ENCODE results near the gene RAPGEF1. TPM values are rescaled to one million over a fixed set of nuclear protein-coding genes. Genes with fewer than 3 reads are reported as not detected.

Gene RAPGEF1
- total RNA-seq, 1 experiment from 2014 or later, result 55.6 TPM

DNA sequence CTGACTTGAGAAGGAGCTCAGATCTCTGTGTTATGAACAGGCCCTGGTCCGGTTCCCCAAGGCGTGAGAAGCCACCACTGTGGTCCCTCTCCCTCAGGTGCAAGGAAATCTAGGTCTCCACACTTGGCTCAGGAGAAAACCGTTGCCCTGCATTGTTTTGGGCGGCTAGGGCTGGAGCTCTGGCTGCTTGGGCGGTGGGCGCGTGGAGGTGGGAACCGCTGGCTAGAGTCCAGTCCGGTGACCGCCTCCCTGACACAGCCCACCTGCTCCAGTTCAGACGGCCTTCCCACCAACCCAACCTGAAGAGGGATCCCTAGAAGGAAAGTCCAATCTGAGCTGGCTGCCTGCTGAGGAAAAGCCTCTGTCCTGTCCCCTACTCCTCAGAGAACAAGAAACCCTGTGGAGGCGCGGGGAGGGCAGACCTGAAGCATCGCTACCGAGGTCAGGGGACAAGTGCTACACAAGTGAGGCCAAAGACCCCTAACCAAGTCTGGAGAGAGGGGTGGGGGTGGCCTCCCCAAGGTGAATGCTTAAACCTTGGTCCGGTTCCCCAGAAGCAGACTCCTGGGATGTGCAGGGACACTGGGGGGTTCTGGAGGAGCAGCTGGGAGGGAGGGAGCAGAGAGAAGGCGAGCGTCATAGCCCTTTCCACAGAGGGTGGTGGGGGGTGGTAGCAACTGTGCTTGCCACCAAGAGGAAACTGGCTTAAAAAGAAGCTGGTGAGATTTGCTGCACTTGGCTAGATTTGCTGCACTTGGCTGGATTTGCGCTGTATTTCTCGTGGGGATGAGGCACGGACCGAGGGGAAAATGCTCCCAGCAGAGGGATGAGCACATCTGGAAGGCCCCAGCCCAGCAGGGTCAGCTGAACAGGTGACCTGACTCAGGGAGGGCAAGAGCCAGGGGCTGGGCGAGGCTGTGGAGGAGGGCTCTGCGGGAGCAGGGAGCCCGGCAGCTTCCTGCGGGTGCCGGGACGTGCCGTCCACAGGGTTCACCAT lies 65.2 kb downstream of the RAPGEF1 start:
- peaks cover 28% of the 10 kb centered on the region for H3K4me1 ChIP-seq (ENCODE audit: insufficient read depth, low read length)

More for the DNA sequence above, 65.2 kb downstream of the RAPGEF1 start:
- H3K4me2 ChIP-seq (ENCODE audit: insufficient read depth, insufficient read length, low read length), result peak overlapping the region; percentile 12
- no peak overlapping the region for H4K8ac ChIP-seq (replicated peaks; ENCODE audit: insufficient read length, low read depth, low read length)
- H2BK20ac ChIP-seq (ENCODE audit: low read depth, low read length, poor library complexity, severe bottlenecking), result no peak overlapping the region
- no peak overlapping the region for H3K56ac ChIP-seq (ENCODE audit: insufficient read length, low read depth, low read length)
- Mint-ChIP-seq H3K36me3 (ENCODE audit: insufficient read depth in 1 of 3, low read depth in 3 of 3) (peaks cover 0 to 3% (median 0%) of the 10 kb centered on the region in 3 experiments; a peak in 1 of 7 replicates), H3K4me3 (no peak overlapping the region; a peak in 1 of 5 replicates), H3K27ac (peak overlapping the region; percentile 53 to 87 (median 63); a peak in 6 of 7 replicates), H3K9me3 (no peaks in the 10 kb centered on the region), H3K27me3 (ENCODE audit: low read depth) (no peaks in the 10 kb centered on the region), H3K4me1 (peaks cover 87 to 91% of the 10 kb centered on the region in 2 experiments)
- H3K27me3 ChIP-seq (ENCODE audit: insufficient read depth, low read length), result no peaks in the 10 kb centered on the region
- no peak for DNase-seq
- no peaks in the 10 kb centered on the region for H3K9me3 ChIP-seq (ENCODE audit: control insufficient read depth, low read depth, low read length)
- peak overlapping the region; percentile 31; the same call in 1 of the 2 replicates for H3K4ac ChIP-seq (ENCODE audit: low read depth, low read length)
- no peak overlapping the region for H3K23ac ChIP-seq (ENCODE audit: insufficient read length, low read depth, low read length)
- no peak overlapping the region for H4K5ac ChIP-seq (ENCODE audit: insufficient read length, low read depth, low read length)
- no peak overlapping the region for H4K91ac ChIP-seq (ENCODE audit: insufficient read length, low read depth, low read length)
- peak overlapping the region; percentile 20 for H3K18ac ChIP-seq (ENCODE audit: insufficient read length, low read depth, low read length)
- no peak overlapping the region for H3K9ac ChIP-seq (ENCODE audit: extremely low read depth, insufficient read length, low read length)
- no peak overlapping the region for H2BK15ac ChIP-seq (ENCODE audit: low read depth, low read length)
- no peaks in the 10 kb centered on the region for H4K20me1 ChIP-seq (ENCODE audit: control insufficient read depth, insufficient read depth, insufficient read length)
- TF ChIP-seq, protein P1, sequence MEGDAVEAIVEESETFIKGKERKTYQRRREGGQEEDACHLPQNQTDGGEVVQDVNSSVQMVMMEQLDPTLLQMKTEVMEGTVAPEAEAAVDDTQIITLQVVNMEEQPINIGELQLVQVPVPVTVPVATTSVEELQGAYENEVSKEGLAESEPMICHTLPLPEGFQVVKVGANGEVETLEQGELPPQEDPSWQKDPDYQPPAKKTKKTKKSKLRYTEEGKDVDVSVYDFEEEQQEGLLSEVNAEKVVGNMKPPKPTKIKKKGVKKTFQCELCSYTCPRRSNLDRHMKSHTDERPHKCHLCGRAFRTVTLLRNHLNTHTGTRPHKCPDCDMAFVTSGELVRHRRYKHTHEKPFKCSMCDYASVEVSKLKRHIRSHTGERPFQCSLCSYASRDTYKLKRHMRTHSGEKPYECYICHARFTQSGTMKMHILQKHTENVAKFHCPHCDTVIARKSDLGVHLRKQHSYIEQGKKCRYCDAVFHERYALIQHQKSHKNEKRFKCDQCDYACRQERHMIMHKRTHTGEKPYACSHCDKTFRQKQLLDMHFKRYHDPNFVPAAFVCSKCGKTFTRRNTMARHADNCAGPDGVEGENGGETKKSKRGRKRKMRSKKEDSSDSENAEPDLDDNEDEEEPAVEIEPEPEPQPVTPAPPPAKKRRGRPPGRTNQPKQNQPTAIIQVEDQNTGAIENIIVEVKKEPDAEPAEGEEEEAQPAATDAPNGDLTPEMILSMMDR (conservative IDR thresholded peaks at IDR 0.05), result no peak
- H3K27ac ChIP-seq (ENCODE audit: insufficient read length, low read depth, low read length), result no peak overlapping the region
- H2BK5ac ChIP-seq (ENCODE audit: insufficient read length, low read length), result no peak overlapping the region
- no peak overlapping the region for H2AK5ac ChIP-seq (ENCODE audit: insufficient read length, low read length)
- no peaks in the 10 kb centered on the region for H3K23me2 ChIP-seq (ENCODE audit: insufficient read length, low read depth, low read length, poor library complexity, severe bottlenecking)
- peaks cover 9% of the 10 kb centered on the region; the same call in 1 of the 2 replicates for H3K79me2 ChIP-seq (ENCODE audit: insufficient read depth, low read length)
- no peak overlapping the region for H2BK12ac ChIP-seq (ENCODE audit: insufficient read length, low read depth, low read length)
- H2AFZ ChIP-seq (ENCODE audit: low read length), result no peak overlapping the region
- no peak overlapping the region for H2BK120ac ChIP-seq (ENCODE audit: low read depth, low read length, poor library complexity, severe bottlenecking)
- no peaks in the 10 kb centered on the region for H3K79me1 ChIP-seq (ENCODE audit: insufficient read depth, low read depth, low read length, poor library complexity, severe bottlenecking)
- no CpG with 5 or more reads among the region's 29 CpGs for WGBS (ENCODE audit: extremely low coverage, insufficient read length, low lambda C conversion rate)
- no peak overlapping the region for H3T11ph ChIP-seq (ENCODE audit: low read length)
- peak overlapping the region; percentile 31 for H3K14ac ChIP-seq (ENCODE audit: insufficient read depth, low read length)

Data from H9 (cell line).